SIG-M5 (cell line): ENCODE results near the gene KDM4C.
A peak's percentile ranks its signal among the peaks of the same experiment; 100 is the strongest.
"Not testable (repeated sequence)": the region's sequence is repeated elsewhere in the genome, so short reads cannot be mapped to it uniquely, and the experiment has no call there.

Experiments used
- DNase-seq: peaks from one replicate; lab custom pipeline; 2025; lab: John Stamatoyannopoulos, UW

KDM4C gene

GRCh38 chr9:6975198-6975597 lies 217.4 kb downstream of the KDM4C start:
- no peak for DNase-seq

GRCh38 chr9:6977761-6978160 lies 220.0 kb downstream of the KDM4C start:
- DNase-seq: no peak

GRCh38 chr9:6978591-6978990 lies 220.8 kb downstream of the KDM4C start:
- no peak for DNase-seq

- no peak for DNase-seq
These were observed 227.3 kb downstream of the KDM4C start for GRCh38 chr9:6984941-6985578.

GRCh38 chr9:6986141-6986815 lies 228.5 kb downstream of the KDM4C start:
- no peak for DNase-seq

- no peak for DNase-seq
These were observed 229.6 kb downstream of the KDM4C start for GRCh38 chr9:6987381-6987780.

- DNase-seq: no peak
These were observed 233.6 kb downstream of the KDM4C start for GRCh38 chr9:6991418-6991817.

- no peak for DNase-seq
These were observed 238.5 kb downstream of the KDM4C start for GRCh38 chr9:6996061-6996854.

- no peak for DNase-seq
These were observed 239.6 kb downstream of the KDM4C start for GRCh38 chr9:6997330-6997729.

- no peak for DNase-seq
These were observed 242.0 kb downstream of the KDM4C start for GRCh38 chr9:6999794-7000193.

GRCh38 chr9:7001571-7001970 lies 243.8 kb downstream of the KDM4C start:
- DNase-seq: no peak

GRCh38 chr9:7003861-7004260 lies 246.1 kb downstream of the KDM4C start:
- DNase-seq: no peak

GRCh38 chr9:7006417-7006816 lies 248.6 kb downstream of the KDM4C start:
- no peak for DNase-seq

GRCh38 chr9:7008411-7008810 lies 250.6 kb downstream of the KDM4C start:
- no peak for DNase-seq

- no peak for DNase-seq
These were observed 251.3 kb downstream of the KDM4C start for GRCh38 chr9:7009065-7009464.

GRCh38 chr9:7011395-7012067 lies 253.8 kb downstream of the KDM4C start:
- peak; percentile 17 for DNase-seq

GRCh38 chr9:7027996-7028395 lies 270.2 kb downstream of the KDM4C start:
- DNase-seq: no peak

- no peak for DNase-seq
These were observed 270.8 kb downstream of the KDM4C start for GRCh38 chr9:7028591-7028990.

- not testable (repeated sequence) for DNase-seq
These were observed 273.2 kb downstream of the KDM4C start for GRCh38 chr9:7030943-7031342.

- DNase-seq: no peak
These were observed 275.6 kb downstream of the KDM4C start for GRCh38 chr9:7033076-7034045.

- no peak for DNase-seq
These were observed 279.4 kb downstream of the KDM4C start for GRCh38 chr9:7037176-7037575.
